Measurements from ENCODE around the gene RNF125. TPM values are rescaled to one million over a fixed set of nuclear protein-coding genes. Genes with fewer than 3 reads are reported as not detected.

RNF125 gene
- total and polyA plus RNA-seq, 2 experiments from 2014 or later = 2.0 to 2.2 TPM

- no peak overlapping the region for H3K27ac ChIP-seq
- H3K9me3 ChIP-seq (ENCODE audit: low read depth) = no peaks in the 10 kb centered on the region
- no peaks in the 10 kb centered on the region for H3K36me3 ChIP-seq
- no peak for DNase-seq (ENCODE audit: low read depth in 1 of 2, low spot score in 1 of 2)
- H3K4me1 ChIP-seq (ENCODE audit: low read depth) = peaks cover 6% of the 10 kb centered on the region
- TF ChIP-seq CTCF (IDR thresholded peaks at IDR 0.05; ENCODE audit: low read depth, low read length) = no peak
- no peaks in the 10 kb centered on the region for H3K27me3 ChIP-seq
- H3K4me3 ChIP-seq = no peak overlapping the region
Measured at GRCh38 chr18:32057624-32058165, 39.1 kb downstream of the RNF125 start.

GRCh38 chr18:32060026-32060425, 41.4 kb downstream of the RNF125 start:
- no peaks in the 10 kb centered on the region for H3K36me3 ChIP-seq
- no peak overlapping the region for H3K27ac ChIP-seq
- no peak for TF ChIP-seq CTCF (IDR thresholded peaks at IDR 0.05; ENCODE audit: low read depth, low read length)

GRCh38 chr18:32067375-32068167, 48.9 kb downstream of the RNF125 start:
- Histone ChIP-seq H3K27me3 (no peaks in the 10 kb centered on the region), H3K27ac (no peak overlapping the region), H3K4me3 (no peak overlapping the region), H3K36me3 (no peaks in the 10 kb centered on the region), H3K4me1 (ENCODE audit: low read depth) (no peaks in the 10 kb centered on the region), H3K9me3 (ENCODE audit: low read depth) (no peaks in the 10 kb centered on the region)
- no peak for DNase-seq (ENCODE audit: low read depth in 1 of 2, low spot score in 1 of 2)
- no peak for TF ChIP-seq CTCF (IDR thresholded peaks at IDR 0.05; ENCODE audit: low read depth, low read length)

More at GRCh38 chr18:32060026-32060425, 41.4 kb downstream of the RNF125 start:
- Histone ChIP-seq H3K4me1 (ENCODE audit: low read depth) (peaks cover 5% of the 10 kb centered on the region), H3K27me3 (no peaks in the 10 kb centered on the region), H3K4me3 (no peak overlapping the region), H3K9me3 (ENCODE audit: low read depth) (no peaks in the 10 kb centered on the region)
- no peak for DNase-seq (ENCODE audit: low read depth in 1 of 2, low spot score in 1 of 2)

GRCh38 chr18:32072321-32072720, 53.7 kb downstream of the RNF125 start:
- TF ChIP-seq CTCF (IDR thresholded peaks at IDR 0.05; ENCODE audit: low read depth, low read length) = peak; percentile 38
- DNase-seq (ENCODE audit: low read depth in 1 of 2, low spot score in 1 of 2) = peak in 1 of 2 donors; percentile 13
- Histone ChIP-seq H3K4me3 (no peak overlapping the region), H3K27ac (no peak overlapping the region), H3K36me3 (no peaks in the 10 kb centered on the region), H3K4me1 (ENCODE audit: low read depth) (no peaks in the 10 kb centered on the region), H3K9me3 (ENCODE audit: low read depth) (no peaks in the 10 kb centered on the region), H3K27me3 (no peaks in the 10 kb centered on the region)

- Histone ChIP-seq H3K27me3 (no peaks in the 10 kb centered on the region), H3K9me3 (ENCODE audit: low read depth) (no peaks in the 10 kb centered on the region), H3K4me3 (no peak overlapping the region), H3K27ac (no peak overlapping the region), H3K4me1 (ENCODE audit: low read depth) (no peaks in the 10 kb centered on the region), H3K36me3 (no peaks in the 10 kb centered on the region)
- no peak for TF ChIP-seq CTCF (IDR thresholded peaks at IDR 0.05; ENCODE audit: low read depth, low read length)
- no peak for DNase-seq (ENCODE audit: low read depth in 1 of 2, low spot score in 1 of 2)
Measured at GRCh38 chr18:32074206-32074605, 55.6 kb downstream of the RNF125 start.
